ENCODE measurements around the gene PANK3.
"Not testable (repeated sequence)": the region's sequence is repeated elsewhere in the genome, so short reads cannot be mapped to it uniquely, and the experiment has no call there.

Gene PANK3

DNA sequence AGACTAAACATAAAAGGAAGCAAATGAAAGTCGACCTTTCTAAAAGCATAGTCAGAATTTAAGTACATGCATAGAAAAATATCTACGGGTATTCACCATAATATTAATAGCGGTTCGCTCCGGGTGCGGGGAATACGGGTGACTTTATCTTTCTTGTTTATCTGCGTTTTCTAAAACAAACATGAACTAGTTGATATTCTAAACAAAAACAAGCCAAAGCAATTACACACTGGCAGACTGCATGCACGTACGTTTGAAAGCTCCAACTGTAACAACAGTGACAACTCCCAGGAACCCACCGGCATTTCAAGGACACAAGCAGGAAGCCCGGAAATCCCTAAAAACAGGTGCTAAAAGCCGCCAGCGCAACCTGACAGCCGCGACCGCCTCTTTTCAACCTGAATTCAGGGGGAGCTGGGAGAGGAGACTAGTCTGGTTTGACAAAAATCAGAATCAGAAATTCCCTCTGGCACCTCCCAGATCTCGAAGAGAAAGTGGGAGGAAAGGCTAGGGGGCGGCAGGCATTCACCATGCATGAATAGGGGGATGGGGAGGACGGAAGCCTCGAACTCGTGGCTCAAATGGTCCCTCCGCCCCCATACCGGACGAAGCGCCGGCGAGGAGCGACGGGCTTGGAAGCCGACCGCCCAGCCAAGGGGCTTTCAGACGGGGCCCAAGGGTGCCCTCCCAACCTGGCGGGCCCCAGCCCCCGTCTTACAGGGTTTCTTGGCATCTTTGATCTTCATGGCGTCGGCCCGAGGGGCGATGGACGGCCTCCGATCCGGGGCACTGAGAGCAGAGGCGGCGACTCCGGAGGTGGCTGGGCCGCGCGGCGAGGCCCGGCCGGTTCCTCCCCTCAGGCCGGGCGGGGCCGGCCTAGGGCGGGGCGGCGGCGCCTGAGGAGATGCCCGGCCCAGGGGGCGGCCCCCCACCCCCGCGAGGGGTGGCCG, at the start of gene PANK3:
Gene PANK3 (minus strand): TSS at position 831 of the 950 bp plus-strand sequence. CDS start 85 bp downstream, at position 746.
- peak; percentile 85 for DNase-seq (ENCODE audit: low spot score)

DNA sequence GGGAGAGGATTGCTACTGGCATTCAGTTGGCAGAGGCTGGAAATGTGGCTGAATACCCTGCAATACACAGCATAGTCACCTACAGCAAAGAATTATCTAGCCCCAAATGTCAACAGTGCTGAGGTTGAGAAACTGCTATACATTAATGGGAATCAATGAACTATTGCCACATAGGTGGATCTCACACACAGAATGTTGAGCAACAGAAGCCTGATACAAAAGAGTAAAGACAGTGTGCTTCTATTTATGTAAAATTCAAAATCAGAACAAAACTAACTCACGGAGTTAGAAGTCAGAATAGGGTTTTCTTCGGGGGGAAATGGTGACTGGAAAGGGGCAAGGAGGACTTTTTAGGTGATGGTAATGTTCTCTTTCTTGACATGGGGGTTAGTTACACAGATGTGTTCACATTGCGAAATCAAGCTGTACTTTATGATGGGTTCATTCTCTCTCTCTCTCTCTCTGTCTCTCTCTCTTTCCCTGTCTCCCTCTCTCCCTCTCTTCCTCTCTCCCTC, 45.7 kb upstream of the PANK3 start:
- no peak for DNase-seq (ENCODE audit: low spot score)

DNA sequence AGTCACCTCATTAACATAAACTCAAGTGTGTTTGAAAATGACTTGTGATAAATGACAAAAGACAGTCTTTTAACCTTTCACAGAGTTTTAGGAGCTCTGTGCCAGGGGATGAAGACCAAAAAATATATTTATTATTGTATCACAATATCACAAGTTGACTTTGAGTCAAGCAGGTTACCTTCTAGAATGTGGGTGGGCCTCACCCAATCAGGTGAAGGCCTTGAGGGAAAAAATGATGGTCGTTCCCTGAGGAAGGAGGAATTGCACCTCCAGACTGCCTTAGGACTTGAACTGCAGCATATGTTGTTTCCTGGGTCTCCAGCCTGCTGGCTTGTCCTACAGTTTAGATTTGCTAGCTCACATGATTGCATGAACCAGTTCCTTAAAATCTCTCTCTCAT, 41.6 kb upstream of the PANK3 start:
- DNase-seq (ENCODE audit: low spot score): no peak

DNA sequence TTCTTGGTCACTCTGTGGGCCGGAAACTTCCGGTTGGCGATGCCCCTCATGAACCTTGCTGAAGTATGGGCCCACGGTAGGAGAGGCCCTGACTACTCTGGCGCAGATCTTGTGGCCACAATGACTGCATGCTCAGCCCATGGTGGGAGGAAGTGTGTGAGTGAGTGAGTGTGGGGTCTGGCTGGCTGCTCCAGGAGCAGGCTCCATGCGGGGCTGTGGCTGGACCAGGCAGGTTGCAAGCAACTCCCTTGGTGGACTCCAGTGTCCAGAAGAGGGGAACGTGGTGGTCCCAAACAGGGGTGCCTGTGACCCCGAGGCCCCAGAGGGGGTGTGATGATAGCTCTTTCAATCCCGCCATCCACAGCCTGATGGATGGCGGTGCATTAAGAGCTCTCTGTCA, 35.5 kb upstream of the PANK3 start:
- no peak for DNase-seq (ENCODE audit: low spot score)

DNA sequence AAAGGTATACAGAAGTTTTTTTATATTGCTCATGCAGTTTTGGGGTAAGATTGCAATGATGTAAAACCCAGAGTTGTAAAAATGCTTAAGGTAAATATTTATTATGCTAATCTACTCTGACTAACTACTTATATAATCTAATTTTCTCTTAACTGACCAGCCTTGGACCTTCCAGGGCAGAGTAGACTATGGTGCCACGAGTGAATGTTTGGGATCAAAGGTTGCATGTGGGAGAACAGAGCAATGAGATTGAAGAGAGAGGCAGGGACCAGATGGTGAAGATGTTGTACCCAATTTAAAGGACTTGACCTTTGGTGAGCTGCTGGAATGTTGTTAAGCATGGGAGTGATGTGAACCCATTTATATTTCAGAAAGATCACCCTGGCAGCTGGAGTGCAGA, 34.8 kb upstream of the PANK3 start:
- DNase-seq (ENCODE audit: low spot score): no peak

DNA sequence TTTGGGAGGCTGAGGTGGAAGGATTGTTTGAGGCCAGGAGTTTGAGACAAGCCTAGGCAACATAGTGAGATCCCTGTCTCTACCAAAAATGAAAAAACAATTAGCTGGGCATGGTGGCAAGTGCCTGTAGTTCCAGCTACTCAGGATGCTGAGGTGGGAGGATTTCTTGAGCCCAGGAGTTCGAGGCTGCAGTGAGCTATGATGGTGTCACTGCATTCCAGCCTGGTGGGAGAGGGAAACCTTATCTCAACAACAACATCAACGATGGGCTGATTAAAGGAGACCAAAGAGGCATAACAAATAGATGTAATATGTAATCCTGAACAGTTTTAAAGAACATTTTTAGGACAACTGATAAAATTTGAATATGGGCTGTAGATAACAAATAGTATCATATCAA, 34.2 kb upstream of the PANK3 start:
- no peak for DNase-seq (ENCODE audit: low spot score)

DNA sequence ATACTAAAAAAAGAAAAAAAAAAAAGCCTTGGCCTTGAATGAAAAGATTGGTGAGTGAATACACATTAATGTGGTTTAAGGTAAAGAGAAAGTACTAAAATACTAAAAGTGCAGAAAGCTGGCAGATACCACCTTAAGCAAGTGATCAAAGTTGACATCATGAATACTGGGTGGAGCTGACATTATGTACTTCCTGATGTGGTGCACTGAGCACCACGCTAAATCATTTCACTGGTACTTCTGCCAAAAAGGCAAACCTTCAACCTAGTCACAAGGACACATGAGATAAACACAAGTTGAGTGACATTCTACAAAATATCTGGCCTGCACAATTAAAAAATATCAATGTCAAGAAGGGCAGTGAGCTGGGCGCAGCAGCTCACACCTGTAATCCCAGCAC, 33.8 kb upstream of the PANK3 start:
- DNase-seq (ENCODE audit: low spot score): no peak

DNA sequence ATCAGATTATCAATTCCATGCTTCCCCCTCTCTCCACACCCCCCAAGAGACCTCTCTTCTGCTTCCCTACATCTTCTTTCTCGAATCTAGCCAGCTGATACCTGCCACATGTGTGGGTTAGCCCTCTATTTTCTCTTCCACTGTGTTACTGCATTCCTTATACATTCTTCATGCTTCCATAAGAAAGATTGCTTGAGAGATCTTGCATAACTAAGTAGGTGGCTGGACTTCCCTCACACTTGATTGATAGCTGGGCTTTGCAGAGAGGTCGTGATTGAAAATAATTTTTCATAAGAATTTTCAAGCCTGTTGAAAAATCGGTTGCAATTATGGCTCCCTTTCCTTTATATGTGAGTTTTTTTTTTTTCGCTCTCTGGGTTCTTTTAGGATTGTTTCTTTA, 33.0 kb upstream of the PANK3 start:
- no peak for DNase-seq (ENCODE audit: low spot score)

DNA sequence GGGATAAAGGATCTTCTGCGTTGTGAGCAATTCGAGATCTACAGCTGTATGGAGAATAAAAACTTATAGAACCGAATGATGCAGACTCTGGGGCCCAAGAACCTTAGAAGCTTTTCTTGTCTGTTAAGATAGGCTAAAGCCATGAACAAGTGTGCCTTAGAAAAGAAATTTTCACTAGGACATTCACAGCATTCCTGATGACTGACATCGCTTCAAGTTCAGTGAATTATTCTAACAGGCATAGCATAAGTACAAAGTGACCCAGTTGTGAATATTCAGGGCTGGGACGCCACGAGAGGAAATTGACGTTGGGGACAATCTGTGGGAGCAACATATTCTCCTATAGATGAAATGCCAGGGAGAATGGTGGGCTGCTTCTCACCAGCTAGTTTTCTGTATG, 32.0 kb upstream of the PANK3 start:
- peak; percentile 6 for DNase-seq (ENCODE audit: low spot score)

DNA sequence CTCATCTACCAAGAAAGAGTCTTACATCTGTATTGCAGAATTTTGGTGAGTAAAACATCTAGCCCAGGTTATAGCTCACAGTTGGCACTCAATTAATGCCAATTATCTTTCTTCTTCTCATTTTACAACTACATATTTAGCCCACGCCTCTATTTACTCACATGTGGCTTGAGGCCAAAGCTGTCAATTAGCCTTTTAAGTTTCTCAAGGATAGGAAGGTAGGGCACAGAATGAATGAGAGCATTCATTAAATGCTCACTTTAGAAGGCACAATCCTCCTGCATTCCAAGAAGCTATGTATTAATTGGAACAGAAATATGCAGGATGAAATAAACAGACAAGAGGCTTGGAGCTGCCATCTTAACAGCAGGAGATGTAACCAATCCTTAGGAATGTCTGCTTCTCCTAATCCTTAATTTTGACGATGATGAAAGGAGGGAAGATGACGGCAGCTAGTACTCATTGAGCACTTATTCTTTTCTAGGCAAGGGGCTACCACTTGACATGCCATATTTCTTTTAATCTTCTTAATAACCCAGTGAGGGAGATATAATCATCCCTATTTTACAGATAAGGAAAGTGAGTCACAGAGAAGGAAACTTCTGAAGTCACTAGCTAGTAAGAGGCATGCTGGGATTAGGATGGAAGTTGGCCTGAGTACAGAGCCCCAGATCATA, 30.8 kb upstream of the PANK3 start:
- DNase-seq (ENCODE audit: low spot score): no peak

DNA sequence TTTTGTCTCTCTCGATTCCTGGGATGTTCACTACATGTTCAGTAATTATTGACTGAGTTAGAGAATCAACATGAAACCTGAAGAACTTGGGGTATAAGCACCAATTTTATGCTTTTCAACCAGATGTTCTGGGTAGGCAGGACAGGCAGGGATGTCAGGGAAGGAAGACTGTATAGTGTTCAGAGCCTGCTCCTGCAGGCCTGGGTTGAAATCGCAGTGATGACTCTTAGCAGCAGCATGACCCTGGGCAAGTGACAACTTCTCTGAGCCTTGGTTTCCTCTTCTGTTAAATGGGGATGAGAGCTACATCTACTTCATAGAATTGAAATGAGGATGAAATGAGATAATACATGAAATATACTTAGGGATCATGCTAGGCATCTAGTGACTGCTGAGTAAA, 29.7 kb upstream of the PANK3 start:
- DNase-seq (ENCODE audit: low spot score): no peak

DNA sequence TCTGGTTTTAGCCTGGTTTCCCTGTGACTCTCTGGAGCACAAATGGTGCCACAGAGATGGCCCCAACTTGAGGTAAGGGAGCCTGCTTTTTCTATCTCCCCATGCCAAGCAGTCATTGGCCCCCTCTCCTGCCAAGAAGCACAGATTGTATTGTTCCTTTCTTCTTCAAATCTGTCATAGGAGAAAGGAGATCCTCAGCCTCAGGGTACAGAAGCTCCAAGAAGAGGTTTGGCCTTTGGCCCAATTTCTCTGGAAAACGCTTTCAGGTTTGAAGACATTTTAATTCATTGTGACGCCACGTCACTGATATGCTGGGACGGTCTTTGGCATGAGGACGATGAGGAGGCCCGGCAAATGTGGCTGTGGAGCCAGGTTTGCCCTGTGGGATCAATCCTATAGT, 29.2 kb upstream of the PANK3 start:
- DNase-seq (ENCODE audit: low spot score): no peak

DNA sequence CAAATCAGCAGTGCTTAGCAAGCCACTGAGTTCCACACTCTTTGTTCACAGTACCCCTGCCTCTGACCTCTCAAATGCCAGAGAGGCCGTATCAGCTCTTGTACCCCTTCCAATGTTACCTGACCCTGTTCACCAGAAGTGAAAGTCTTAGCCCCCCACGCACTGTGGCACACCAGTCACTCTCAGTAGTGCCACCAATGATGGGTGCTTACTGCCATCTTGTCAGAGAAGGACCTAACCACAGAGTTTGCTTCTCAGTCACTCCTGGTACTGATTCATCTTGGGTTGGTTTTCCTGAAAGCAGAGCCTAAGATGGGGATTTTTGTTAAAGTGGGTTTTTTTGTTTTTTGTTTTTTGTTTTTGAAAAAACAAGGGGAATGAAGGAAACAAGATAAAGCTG, 28.8 kb upstream of the PANK3 start:
- no peak for DNase-seq (ENCODE audit: low spot score)

DNA sequence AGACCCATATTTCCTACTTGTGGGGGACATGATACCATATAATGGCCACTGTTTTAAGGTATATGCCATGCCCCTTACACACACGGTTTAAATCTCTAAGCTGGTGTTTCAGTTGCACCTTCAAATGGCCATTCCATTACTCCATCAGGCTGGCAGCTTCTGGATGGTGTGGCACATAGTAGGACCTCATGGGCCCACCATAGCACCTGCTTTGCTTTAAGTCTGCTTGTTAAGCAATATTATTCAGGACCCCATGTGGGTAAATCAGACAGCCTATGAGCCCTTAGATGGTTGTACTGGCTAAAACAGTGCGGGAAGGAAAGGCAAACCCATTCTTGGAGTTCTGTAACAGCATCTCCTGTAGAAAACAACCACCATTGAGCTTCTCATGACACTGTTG, 27.4 kb upstream of the PANK3 start:
- DNase-seq (ENCODE audit: low spot score): no peak

DNA sequence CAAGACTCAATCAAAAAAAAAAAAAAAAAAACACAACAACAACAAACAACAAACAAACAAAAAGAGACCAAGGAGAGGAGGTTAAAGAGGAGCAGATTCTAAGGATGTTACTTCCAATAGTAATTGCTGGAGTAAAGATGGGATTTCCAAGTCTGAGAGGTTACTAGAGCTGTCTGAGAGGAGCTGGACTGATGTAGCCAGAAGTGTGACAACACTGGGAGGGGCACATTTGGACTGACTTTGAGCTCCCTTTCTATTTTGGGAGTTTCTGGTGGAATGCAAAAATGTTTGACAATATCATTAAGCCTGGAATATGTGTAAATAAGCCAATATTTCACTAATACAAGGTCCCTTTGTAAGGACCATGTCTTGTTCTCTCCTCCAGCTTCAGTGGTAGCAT, 25.3 kb upstream of the PANK3 start:
- no peak for DNase-seq (ENCODE audit: low spot score)

DNA sequence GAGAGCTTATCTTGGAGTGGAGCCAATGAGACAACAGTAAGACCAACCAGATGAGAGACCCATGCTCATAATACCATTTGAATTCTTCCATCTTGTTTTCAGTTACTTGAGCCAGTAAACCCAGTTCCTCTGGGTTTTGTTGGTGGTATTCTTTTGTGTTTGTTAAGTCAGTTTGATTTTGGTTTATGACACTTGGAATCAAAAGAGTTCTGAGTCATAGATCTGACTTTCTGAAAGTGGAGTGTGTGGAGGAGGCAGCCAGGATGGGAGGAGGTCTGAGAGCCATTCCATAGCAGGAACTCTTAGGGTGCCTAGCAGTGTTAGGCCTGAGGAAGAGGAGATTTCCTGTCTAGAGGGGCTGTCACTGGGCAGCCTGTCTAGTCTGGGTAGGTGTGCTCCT, 24.6 kb upstream of the PANK3 start:
- DNase-seq (ENCODE audit: low spot score): no peak

DNA sequence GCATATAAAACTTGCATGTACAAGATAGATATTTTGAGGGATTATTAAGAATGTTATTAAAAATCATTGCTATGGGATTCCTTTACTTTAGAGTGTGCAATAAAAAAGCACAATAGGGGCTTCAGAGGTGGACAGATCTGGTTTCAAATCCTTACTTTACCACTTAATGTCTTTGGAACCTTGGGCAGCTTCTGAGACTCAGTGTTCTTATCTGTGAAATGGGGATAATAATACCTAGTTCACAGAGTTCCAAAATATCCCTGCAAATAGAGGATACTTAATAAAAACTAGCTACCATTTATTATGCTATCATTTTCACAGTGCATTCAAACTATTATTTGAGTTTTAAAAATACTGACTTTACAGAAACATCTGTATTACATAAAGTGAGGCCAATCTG, 23.3 kb upstream of the PANK3 start:
- no peak for DNase-seq (ENCODE audit: low spot score)

DNA sequence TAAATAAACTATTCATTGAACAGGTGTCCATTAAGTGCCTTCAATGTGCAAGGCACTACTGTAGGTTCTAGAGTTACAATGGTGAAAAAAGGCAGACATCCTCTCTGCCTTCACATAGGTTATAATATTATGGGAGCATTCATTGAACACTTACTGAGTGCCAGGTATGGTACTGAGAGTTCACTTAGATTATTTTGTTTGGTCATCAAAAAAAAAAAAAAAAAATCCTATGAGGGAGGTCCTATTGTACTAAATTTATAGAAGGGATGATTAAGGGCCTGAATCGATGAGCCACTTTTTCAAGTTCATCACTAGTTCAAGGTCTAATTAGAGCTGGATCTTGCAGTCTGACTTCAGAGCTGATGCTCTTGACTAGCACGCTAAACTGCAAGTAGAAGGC, 22.8 kb upstream of the PANK3 start:
- no peak for DNase-seq (ENCODE audit: low spot score)

DNA sequence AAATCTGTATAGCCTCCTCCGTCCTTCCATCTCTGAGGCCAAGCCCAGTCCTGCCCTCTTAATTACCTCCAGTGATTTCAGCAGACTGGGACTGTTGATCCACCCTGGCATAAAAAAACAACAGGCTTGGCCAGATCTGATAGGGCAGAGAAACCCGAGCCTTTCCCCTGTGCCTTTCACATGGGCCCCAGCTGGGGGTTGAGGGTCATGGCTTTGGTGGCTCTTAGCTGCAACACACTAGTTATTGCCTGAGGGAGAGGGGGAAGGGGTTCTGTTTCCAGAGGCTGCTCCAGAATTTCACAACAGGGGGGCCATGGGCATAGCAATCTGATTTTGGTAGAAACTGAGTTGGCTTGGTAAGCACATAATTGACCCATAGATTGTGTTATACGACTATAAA, 21.2 kb upstream of the PANK3 start:
- DNase-seq (ENCODE audit: low spot score): peak; percentile 60

DNA sequence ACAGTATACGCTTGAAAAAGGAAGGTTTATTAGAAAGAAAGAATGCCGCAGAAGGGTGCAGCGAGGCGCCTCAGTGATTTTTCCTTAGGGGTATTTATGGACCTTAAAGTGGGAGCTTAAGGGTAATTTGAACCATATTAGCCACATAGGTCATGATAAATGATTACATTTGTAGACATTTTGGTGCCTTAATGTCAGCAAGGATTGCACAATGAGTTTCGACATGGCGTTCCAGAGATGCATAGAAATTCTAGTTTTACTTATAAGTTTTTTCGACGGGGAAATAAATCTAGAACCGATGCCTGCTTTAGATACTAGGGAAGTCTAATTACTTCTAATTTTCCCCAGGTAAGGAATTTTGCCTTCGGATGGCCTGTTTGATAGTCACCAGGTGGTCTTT, 20.7 kb upstream of the PANK3 start:
- no peak for DNase-seq (ENCODE audit: low spot score)

DNA sequence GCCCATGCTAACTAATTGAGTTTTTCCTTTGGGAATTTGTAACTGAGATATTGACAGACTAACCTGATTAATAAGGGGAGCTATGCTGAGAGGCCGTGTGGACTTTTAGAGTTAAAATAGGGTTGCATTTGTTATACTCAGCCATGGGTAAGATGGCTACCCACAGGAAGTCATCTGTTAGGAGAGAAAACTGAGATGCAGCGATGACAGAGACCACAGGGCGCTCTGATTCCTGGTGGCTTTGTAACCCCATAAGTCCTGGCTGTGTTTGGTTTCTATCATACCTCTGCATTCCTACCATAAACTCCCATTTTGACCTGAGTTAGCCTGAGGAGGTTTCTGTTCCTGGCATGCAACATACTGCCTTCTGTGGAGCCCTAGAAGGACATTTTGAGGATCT, 19.5 kb upstream of the PANK3 start:
- DNase-seq (ENCODE audit: low spot score): peak; percentile 20

DNA sequence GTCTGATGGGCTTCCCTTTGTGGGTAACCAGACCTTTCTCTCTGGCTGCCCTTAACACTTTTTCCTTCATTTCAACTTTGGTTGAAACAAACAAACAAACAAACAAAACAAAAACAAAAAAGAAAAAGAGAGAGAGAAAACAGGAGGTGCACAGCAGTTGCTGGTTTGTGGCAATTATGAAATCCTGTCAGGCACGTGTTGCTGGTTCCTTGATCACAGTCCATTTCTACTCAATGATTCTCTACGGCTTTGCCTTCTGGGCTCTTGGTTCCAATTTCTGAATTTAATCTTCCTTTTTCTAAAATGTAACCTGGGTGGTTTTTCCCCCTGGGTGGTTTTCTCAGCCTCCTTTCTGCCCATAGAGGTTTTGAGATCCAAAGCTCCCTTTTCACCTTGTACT, 17.8 kb upstream of the PANK3 start:
- DNase-seq (ENCODE audit: low spot score): peak; percentile 1

DNA sequence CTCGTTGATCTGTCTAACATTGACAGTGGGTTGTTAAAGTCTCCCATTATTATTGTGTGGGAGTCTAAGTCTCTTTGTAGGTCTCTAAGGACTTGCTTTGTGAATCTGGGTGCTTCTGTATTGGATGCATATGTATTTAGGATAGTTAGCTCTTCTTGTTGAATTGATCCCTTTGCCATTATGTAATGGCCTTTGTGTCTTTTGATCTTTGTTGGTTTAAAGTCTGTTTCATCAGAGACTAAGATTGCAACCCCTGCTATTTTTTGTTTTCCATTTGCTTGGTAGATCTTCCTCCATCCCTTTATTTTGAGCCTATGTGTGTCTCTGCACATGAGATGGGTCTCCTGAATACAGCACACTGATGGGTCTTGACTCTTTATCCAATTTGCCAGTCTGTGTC, 17.0 kb upstream of the PANK3 start:
- not testable (repeated sequence) for DNase-seq (ENCODE audit: low spot score)

All from ecto neural progenitor cell (in vitro differentiated cells).